ENCODE data around the gene ING4. TPM values are rescaled to one million over a fixed set of nuclear protein-coding genes. Genes with fewer than 3 reads are reported as not detected.

The ING4 gene
- total RNA-seq, 1 donor from 2014 or later = 60.0 TPM

DNA sequence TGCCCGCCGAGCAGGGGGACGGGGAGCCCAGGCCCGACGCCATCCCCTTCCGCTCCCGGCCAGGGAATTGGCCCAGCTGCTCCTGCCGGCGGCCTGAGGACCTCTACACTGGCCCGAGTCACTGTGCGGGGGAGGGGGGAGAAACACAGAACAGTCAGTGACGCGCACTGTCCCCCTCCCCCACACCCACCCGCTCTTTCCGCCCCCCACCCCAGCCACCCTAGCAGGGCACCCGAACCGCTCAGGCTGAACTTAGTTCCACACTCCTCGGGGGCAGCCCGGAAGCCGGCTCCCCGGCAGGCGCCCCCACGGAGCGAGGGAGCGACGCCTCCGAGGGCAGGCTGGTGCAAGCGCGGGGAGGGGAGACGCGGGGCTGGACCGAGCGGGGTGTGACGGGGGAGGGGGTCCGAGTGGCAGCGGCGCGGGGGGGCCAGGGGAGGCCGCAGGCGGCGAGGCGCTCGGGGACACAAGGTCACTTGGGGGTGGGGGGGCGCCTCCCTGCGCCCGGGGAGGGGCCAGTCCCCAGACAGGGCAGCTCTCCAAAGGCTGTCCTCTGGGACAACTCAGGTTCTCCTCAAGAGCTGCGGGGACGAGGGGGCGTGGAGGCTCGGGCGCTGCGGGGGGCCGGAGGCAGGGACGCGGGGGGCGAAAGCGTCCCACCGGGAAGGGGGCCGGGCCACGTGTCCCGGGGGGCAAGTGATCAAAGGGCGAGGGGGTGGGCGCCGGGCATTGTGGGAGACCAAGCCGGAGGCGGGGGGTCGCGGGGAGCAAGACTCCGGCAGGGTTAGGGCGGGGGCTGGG lies 56.4 kb downstream of the ING4 start:
- peak overlapping the region; percentile 89 for H3K4me3 ChIP-seq (ENCODE audit: low read depth, low read length)
- no peak for DNase-seq (ENCODE audit: low read depth)
- TF ChIP-seq, protein P1, sequence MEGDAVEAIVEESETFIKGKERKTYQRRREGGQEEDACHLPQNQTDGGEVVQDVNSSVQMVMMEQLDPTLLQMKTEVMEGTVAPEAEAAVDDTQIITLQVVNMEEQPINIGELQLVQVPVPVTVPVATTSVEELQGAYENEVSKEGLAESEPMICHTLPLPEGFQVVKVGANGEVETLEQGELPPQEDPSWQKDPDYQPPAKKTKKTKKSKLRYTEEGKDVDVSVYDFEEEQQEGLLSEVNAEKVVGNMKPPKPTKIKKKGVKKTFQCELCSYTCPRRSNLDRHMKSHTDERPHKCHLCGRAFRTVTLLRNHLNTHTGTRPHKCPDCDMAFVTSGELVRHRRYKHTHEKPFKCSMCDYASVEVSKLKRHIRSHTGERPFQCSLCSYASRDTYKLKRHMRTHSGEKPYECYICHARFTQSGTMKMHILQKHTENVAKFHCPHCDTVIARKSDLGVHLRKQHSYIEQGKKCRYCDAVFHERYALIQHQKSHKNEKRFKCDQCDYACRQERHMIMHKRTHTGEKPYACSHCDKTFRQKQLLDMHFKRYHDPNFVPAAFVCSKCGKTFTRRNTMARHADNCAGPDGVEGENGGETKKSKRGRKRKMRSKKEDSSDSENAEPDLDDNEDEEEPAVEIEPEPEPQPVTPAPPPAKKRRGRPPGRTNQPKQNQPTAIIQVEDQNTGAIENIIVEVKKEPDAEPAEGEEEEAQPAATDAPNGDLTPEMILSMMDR (conservative IDR thresholded peaks at IDR 0.05; ENCODE audit: low read depth, low read length) = no peak

DNA sequence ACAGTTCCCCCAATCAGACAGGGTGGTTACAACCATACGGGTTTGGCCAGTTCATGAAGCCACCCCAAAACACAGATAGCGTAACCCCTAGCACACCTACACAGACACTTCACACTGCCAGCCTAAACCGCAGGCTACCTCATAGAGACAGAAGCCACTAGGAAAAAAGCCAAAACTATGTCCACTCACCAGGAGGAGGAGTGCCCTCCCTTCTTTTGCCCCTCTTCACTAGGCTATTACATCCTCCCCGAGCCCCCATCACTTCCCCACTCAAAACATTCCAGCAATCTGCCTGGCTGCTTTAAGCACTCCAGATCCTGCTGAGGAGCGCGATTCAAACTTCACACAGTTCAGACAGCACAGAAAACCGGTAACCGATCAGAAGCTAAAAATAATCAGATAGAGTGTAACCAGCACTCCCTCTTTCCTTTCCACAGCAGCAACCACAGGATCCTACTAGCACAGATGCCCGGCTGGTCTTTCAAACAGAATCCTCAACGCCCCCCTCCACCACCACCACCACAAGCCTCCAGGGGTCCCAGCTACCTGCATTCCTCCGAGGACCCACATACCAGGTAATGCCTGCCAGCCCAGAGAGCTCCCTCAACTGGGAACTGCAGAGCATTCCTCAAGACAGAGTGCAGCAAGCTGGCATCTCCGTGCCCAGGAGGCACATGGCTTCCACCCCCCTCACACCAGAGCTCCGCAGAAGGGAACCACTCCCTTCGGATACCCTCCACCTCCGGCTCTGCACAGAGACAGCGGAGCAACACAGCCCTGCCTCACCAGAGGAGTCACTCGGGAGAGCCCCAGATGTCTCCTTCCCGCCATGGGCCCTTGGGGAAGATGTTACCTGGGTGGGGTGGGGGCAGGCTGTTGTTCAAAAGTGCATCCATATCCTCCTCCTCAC lies 57.2 kb downstream of the ING4 start:
- H3K4me3 ChIP-seq (ENCODE audit: low read depth, low read length) = peak overlapping the region; percentile 89
- TF ChIP-seq, protein P1 (conservative IDR thresholded peaks at IDR 0.05; ENCODE audit: low read depth, low read length) = peak; percentile 12
- DNase-seq (ENCODE audit: low read depth) = no peak

DNA sequence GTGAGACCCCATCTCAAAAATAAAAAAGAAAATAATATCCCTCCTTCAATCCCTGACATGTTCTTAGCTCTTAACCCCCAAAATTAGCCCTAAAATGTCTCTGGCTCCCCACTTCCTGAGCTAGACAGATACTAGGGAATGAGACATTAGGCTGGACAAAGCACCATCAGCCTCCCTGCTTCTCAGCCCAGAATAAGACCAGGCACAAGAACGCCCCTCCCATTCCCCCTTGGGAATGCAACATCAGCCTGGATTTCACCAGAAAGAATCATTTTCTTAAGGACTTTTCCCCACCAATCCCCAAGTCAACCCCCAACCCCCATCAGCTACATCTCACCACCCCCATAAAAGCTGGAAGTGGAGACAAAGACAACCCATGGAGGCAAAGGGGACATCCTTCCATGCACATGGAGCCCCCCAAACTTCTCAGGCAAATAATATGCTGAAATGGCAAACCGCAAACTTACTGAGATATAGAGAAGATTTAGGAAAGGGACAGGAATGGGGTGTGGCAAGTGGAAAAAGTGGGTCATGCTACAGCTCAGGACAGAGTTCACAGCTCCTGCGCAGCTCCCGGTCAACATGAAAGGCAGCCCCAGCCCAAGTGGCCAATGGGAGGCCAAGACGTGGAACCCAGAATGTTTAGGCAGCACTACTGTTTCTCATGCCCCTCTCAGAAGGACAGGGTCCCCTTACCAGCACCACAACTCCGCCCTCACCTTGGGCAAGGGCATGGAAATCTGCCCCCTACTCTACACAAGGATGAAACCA lies 58.5 kb downstream of the ING4 start:
- no peak for DNase-seq (ENCODE audit: low read depth)
- TF ChIP-seq, protein P1 (conservative IDR thresholded peaks at IDR 0.05; ENCODE audit: low read depth, low read length) = no peak
- peak overlapping the region; percentile 89 for H3K4me3 ChIP-seq (ENCODE audit: low read depth, low read length)

DNA sequence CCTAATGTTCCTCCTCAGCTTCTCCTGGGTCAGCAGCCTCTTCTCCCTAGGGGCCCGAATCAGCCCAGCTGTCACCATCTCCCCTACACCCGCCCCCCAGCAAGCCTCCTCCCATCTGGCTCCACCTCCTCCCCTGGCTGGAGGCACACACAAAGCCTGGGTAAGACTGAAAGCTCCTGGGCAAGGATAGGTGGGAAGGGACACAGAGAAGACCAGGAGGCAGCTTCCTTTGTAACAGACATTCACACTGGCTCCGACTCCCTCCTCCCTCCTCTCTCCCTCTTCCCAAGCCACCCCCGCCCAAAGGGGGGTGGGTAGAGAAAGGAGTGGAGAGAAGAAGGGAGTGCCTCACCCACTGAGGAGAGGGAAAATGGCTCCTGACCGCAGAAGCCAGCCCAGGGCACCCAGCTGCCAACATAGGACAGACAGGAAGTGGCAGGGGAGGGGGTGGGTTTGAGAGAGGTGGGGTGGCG lies 59.8 kb downstream of the ING4 start:
- TF ChIP-seq, protein P1 (conservative IDR thresholded peaks at IDR 0.05; ENCODE audit: low read depth, low read length) = no peak
- no peak for DNase-seq (ENCODE audit: low read depth)
- peak overlapping the region; percentile 26 for H3K4me3 ChIP-seq (ENCODE audit: low read depth, low read length)

DNA sequence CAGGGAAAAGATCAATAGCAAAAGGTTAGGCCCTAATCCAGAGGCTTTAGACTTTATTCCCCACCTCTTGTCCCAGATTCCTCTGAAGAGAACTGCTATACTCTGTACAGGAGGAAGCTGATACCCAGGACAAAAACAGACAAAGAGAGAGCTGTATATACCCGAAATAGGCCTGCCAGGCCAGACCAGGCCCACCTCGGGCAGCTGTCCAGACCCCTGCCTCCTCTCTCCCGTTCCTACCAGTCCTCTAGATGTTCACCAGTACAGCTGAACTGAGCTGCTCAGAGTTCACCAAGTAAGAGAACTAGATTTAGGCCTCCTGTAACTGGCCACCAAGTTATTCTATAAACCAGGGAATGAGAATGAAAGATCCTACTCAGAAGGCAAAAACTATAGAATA lies 60.4 kb downstream of the ING4 start:
- TF ChIP-seq, protein P1 (conservative IDR thresholded peaks at IDR 0.05; ENCODE audit: low read depth, low read length) = no peak
- no peak for DNase-seq (ENCODE audit: low read depth)
- H3K4me3 ChIP-seq (ENCODE audit: low read depth, low read length) = no peak overlapping the region

Other genes starting within 250 kb of the ING4 start
- gene CD27, start 218.2 kb downstream of the ING4 start, total RNA-seq = not detected in 2 replicates
- 6.5 and 17.0 TPM in 2 replicates for gene TAPBPL, start 211.1 kb downstream of the ING4 start, total RNA-seq
- 2.0 and 2.6 TPM in 2 replicates for gene VAMP1, start 192.4 kb downstream of the ING4 start, total RNA-seq
- 132 and 156 TPM in 2 replicates for gene MRPL51, start 169.9 kb downstream of the ING4 start, total RNA-seq
- 74.8 and 109 TPM in 2 replicates for gene NCAPD2, start 169.0 kb downstream of the ING4 start, total RNA-seq
- gene GAPDH, start 128.6 kb downstream of the ING4 start, total RNA-seq = 6,260 and 7,673 TPM in 2 replicates
- gene IFFO1, start 107.1 kb downstream of the ING4 start, total RNA-seq = 7.5 and 11.3 TPM in 2 replicates
- gene NOP2, start 94.8 kb downstream of the ING4 start, total RNA-seq = 43.2 and 66.0 TPM in 2 replicates
- 242 and 346 TPM in 2 replicates for gene CHD4, start 55.7 kb downstream of the ING4 start, total RNA-seq
- gene LPAR5, start 27.2 kb downstream of the ING4 start, total RNA-seq = 0.81 and 0.94 TPM in 2 replicates
- gene ACRBP, start 15.7 kb downstream of the ING4 start, total RNA-seq = 0.58 TPM in 1 of 2 replicates, not detected in the other
- gene ZNF384, start 26.3 kb upstream of the ING4 start, total RNA-seq = 19.9 and 21.9 TPM in 2 replicates
- gene PIANP, start 37.7 kb upstream of the ING4 start, total RNA-seq = 0.06 TPM in 1 of 2 replicates, not detected in the other
- 59.2 and 63.5 TPM in 2 replicates for gene COPS7A, start 60.9 kb upstream of the ING4 start, total RNA-seq
- gene MLF2, start 90.0 kb upstream of the ING4 start, total RNA-seq = 185 and 294 TPM in 2 replicates
- gene PTMS, start 103.2 kb upstream of the ING4 start, total RNA-seq = 91.7 and 266 TPM in 2 replicates
- not detected in 2 replicates for gene LAG3, start 109.4 kb upstream of the ING4 start, total RNA-seq
- 0.07 and 0.75 TPM in 2 replicates for gene CD4, start 126.4 kb upstream of the ING4 start, total RNA-seq
- gene GPR162, start 158.7 kb upstream of the ING4 start, total RNA-seq = 1.0 and 1.2 TPM in 2 replicates
- 19.1 and 30.4 TPM in 2 replicates for gene P3H3, start 165.3 kb upstream of the ING4 start, total RNA-seq
- gene GNB3, start 177.8 kb upstream of the ING4 start, total RNA-seq = 0.29 and 4.2 TPM in 2 replicates
- gene CDCA3, start 188.2 kb upstream of the ING4 start, total RNA-seq = 85.0 and 97.4 TPM in 2 replicates
- gene USP5, start 189.0 kb upstream of the ING4 start, total RNA-seq = 60.5 and 83.8 TPM in 2 replicates
- gene TPI1, start 204.4 kb upstream of the ING4 start, total RNA-seq = 1,445 and 2,208 TPM in 2 replicates
- 9.5 and 17.2 TPM in 2 replicates for gene SPSB2, start 210.2 kb upstream of the ING4 start, total RNA-seq
- 3.8 and 14.5 TPM in 2 replicates for gene LRRC23, start 241.7 kb upstream of the ING4 start, total RNA-seq